K562 (cell line): ENCODE results near the gene CCDC116. TPM values are rescaled to one million over a fixed set of nuclear protein-coding genes. Genes with fewer than 3 reads are reported as not detected.
A peak's percentile ranks its signal among the peaks of the same experiment; 100 is the strongest.

Experiments used
- CHD1 ChIP-seq: fragments of 200-600 bp; sonication (generic); IDR thresholded peaks from one replicate; pipeline ENCODE4 v1.6.1; 2012; ENCODE audit warnings: mild to moderate bottlenecking, moderate library complexity, low read length, inconsistent platforms
- FOXM1 ChIP-seq, 2 experiments: fragments of 450-650 bp in 1 of 2; sonication (generic) in 1 of 2; formaldehyde crosslinking in 1 of 2; IDR thresholded peaks; 2 replicates each; pipeline versions ENCODE4 v1.6.1 to v1.9.0; 2017 to 2022; ENCODE audit warnings: low read depth in 2 of 2, mild to moderate bottlenecking in 2 of 2, missing genetic modification reagents in 1 of 2, moderate library complexity in 1 of 2
- MAZ ChIP-seq, 2 experiments: fragments of 450-650 bp in 1 of 2; sonication (generic) in 1 of 2; formaldehyde crosslinking; IDR thresholded peaks in 1 of 2; conservative IDR thresholded peaks in 1 of 2; 2 replicates each; pipeline versions ENCODE4 v1.4.0 to v1.5.0; 2020; ENCODE audit warnings: mild to moderate bottlenecking in 1 of 2, missing genetic modification reagents in 1 of 2
- NCOA2 ChIP-seq, 2 experiments: fragments of 450-650 bp; IDR thresholded peaks; 2 replicates each; pipeline ENCODE4 v1.6.1; 2018; ENCODE audit warnings: mild to moderate bottlenecking in 2 of 2, moderate library complexity in 1 of 2; ENCODE audit not compliant: partially characterized antibody in 2 of 2
- NCOA6 ChIP-seq: fragments of 450-650 bp; IDR thresholded peaks from 2 replicates; pipeline ENCODE4 v1.6.1; 2017; ENCODE audit warnings: mild to moderate bottlenecking
- NR2F6 ChIP-seq: fragments of 450-650 bp; formaldehyde crosslinking; IDR thresholded peaks from 2 replicates; pipeline ENCODE4 v1.4.0; 2020; ENCODE audit warnings: mild to moderate bottlenecking
- PBX2 ChIP-seq, 2 experiments: IDR thresholded peaks in 1 of 2; conservative IDR thresholded peaks in 1 of 2; 2 replicates each; pipeline ENCODE4 v1.6.1; 2016; ENCODE audit warnings: low read depth in 2 of 2, mild to moderate bottlenecking in 1 of 2, missing compliant biosample characterization in 1 of 2, missing genetic modification characterization in 1 of 2, moderate library complexity in 1 of 2
- RBM15 ChIP-seq: fragments of 200-400 bp; formaldehyde crosslinking; IDR thresholded peaks from 2 replicates; pipeline ENCODE4 v1.6.1; 2018; ENCODE audit warnings: mild to moderate bottlenecking, low read length, moderate library complexity; ENCODE audit not compliant: insufficient read depth
- TAF15 ChIP-seq: fragments of 200-400 bp; formaldehyde crosslinking; IDR thresholded peaks from 2 replicates; pipeline ENCODE4 v1.6.1; 2017; ENCODE audit warnings: mild to moderate bottlenecking, low read depth, low read length, moderate library complexity
- XRCC3 ChIP-seq: fragments of 450-650 bp; IDR thresholded peaks from 2 replicates; pipeline ENCODE4 v1.6.1; 2017; ENCODE audit warnings: mild to moderate bottlenecking, moderate library complexity
- ZKSCAN8 ChIP-seq: fragments of 200-800 bp; sonication (Bioruptor generic); IDR thresholded peaks from 2 replicates; pipeline ENCODE4 v1.6.1; 2016; ENCODE audit warnings: missing genetic modification characterization, missing compliant biosample characterization
- ZNF407 ChIP-seq: fragments of 450-650 bp; IDR thresholded peaks from 2 replicates; pipeline ENCODE4 v1.6.1; 2016; ENCODE audit warnings: low read depth
- ZNF583 ChIP-seq: fragments of 250-450 bp; sonication (Bioruptor Pico); IDR thresholded peaks from 2 replicates; pipeline ENCODE4 v1.4.0; 2020
- ZNF785 ChIP-seq: fragments of 250-450 bp; sonication (Bioruptor Pico); IDR thresholded peaks from 2 replicates; pipeline ENCODE4 v1.4.0; 2020; ENCODE audit warnings: mild to moderate bottlenecking
- polyA plus RNA-seq, 8 experiments: library from polyadenylated mRNA; depleted of rRNA in 4 of 8; stranded (reverse) in 5 of 8; unstranded in 3 of 8; fragments of >200 nt; fragmentation: Nextera tagmentation in 2 of 8; fragmentation: Illumina TruSeq in 1 of 8; extraction: Ambion mirVana in 2 of 8; extraction: Trizol in 1 of 8; gene quantifications; 2 replicates each; pipeline versions ENCODE4 v1.2.1 to v1.2.3, GENCODE V29; 2011 to 2014; ENCODE audit warnings: inconsistent platforms in 1 of 8, missing spikeins in 1 of 8
- total RNA-seq, 7 experiments: library from RNA; depleted of rRNA in 6 of 7; stranded (reverse); fragments of >200 nt in 6 of 7; fragmentation: Illumina TruSeq in 2 of 7; extraction: Trizol in 2 of 7; gene quantifications; 2 replicates each; pipeline versions ENCODE4 v1.2.1 to v1.2.3, GENCODE V29; 2011 to 2021; ENCODE audit warnings: low replicate concordance in 1 of 7
- TF ChIP-seq, protein P1 (sequence below), 2 experiments: IDR thresholded peaks; 2 replicates each; pipeline ENCODE4 v1.6.1; 2011; ENCODE audit warnings: borderline replicate concordance in 1 of 2, control low read depth in 1 of 2, low read depth in 1 of 2, low read length in 1 of 2, mild to moderate bottlenecking in 1 of 2, mixed read lengths in 1 of 2, moderate library complexity in 1 of 2; ENCODE audit not compliant: insufficient read depth in 1 of 2, insufficient read length in 1 of 2, poor library complexity in 1 of 2, severe bottlenecking in 1 of 2; ENCODE audit errors: extremely low read depth in 1 of 2

The CCDC116 gene
- total and polyA plus RNA-seq, 9 of the 15 experiments (the other 6 are each of a cell fraction or from before 2014, with no cell fraction given) = 1.6 to 11.3 (median 4.7) TPM

DNA sequence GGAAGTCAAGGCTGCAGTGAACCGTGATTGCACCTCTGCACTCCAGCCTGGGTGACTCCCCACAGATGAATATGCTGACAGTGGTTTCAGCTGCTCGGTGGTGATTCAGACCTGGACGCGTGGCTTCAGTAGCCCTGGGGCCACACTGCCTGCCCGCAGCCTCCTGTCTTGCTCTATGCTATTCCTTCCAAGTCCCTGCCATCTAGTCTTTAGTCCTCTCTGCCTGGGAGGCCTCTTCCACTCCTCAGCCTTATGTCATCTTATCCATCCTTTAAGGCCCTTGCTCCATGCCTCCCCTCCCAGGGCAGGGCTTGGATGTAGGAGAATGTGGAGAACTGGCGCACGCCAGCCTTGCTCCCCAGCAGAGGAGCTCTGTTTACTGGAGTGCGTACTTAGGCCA lies 25.8 kb upstream of the CCDC116 start (continued):
- TF ChIP-seq NCOA2 (IDR thresholded peaks at IDR 0.05; ENCODE audit: partially characterized antibody in 2 of 2) = no peak
- TF ChIP-seq NR2F6 (CRISPR knock-in tag) = no peak
- peak; percentile 32 for TF ChIP-seq CHD1
- TF ChIP-seq FOXM1 (IDR thresholded peaks at IDR 0.05; ENCODE audit: low read depth) = no peak
- TF ChIP-seq FOXM1 (CRISPR knock-in tag; IDR thresholded peaks at IDR 0.05; ENCODE audit: low read depth) = no peak
- TF ChIP-seq NCOA6 = no peak
- TF ChIP-seq ZKSCAN8 = no peak
- peak; percentile 55; the same call in 1 of the 2 replicates for TF ChIP-seq ZNF583 (CRISPR knock-in tag)
- TF ChIP-seq, protein P1, sequence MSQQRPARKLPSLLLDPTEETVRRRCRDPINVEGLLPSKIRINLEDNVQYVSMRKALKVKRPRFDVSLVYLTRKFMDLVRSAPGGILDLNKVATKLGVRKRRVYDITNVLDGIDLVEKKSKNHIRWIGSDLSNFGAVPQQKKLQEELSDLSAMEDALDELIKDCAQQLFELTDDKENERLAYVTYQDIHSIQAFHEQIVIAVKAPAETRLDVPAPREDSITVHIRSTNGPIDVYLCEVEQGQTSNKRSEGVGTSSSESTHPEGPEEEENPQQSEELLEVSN (IDR thresholded peaks at IDR 0.05; ENCODE audit: borderline replicate concordance in 1 of 2, extremely low read depth in 1 of 2, insufficient read depth in 1 of 2, insufficient read length in 1 of 2, low read depth in 1 of 2, low read length in 1 of 2, poor library complexity in 1 of 2, severe bottlenecking in 1 of 2) = peak in 1 of 2 experiments; percentile 22
- no peak for TF ChIP-seq RBM15
- TF ChIP-seq TAF15 = no peak
- 0 out of 2 replicates have a peak, but pooled peaks have one; percentile 64 for TF ChIP-seq ZNF785 (CRISPR knock-in tag)
- no peak for TF ChIP-seq PBX2 (CRISPR knock-in tag; IDR thresholded peaks at IDR 0.05; ENCODE audit: low read depth)
- TF ChIP-seq PBX2 (tag; conservative IDR thresholded peaks at IDR 0.05; ENCODE audit: low read depth) = no peak
- peak in 1 of 2 experiments; percentile 27; a peak in 2 of 4 replicates for TF ChIP-seq MAZ (CRISPR knock-in tag; conservative IDR thresholded peaks at IDR 0.05 in 1 of 2, IDR thresholded peaks at IDR 0.05 in 1 of 2)
- no peak for TF ChIP-seq ZNF407
- TF ChIP-seq XRCC3 = no peak
